ENCODE data around the gene MFAP4.

- no peak for TF ChIP-seq CTCF (conservative IDR thresholded peaks at IDR 0.05)
- TF ChIP-seq EZH2 (IDR thresholded peaks at IDR 0.05; ENCODE audit: low read depth) = no peak
Observed at GRCh38 chr17:19345067-19345460, 41.9 kb downstream of the MFAP4 start.

Measured in PC-9 (cell line).